ENCODE data around the gene PNN. TPM values are rescaled to one million over a fixed set of nuclear protein-coding genes. Genes with fewer than 3 reads are reported as not detected.

The PNN gene
- total RNA-seq, 1 experiment from 2014 or later: 167 TPM

GRCh38 chr14:39154594-39155189 is 20.4 kb upstream of the PNN start:
- H3K14ac ChIP-seq (ENCODE audit: insufficient read depth, low read length): no peak overlapping the region
- H2BK5ac ChIP-seq (ENCODE audit: insufficient read length, low read length): no peak overlapping the region
- H3T11ph ChIP-seq (ENCODE audit: low read length): no peak overlapping the region
- no peak overlapping the region for H3K4ac ChIP-seq (ENCODE audit: low read depth, low read length)
- H3K9me3 Mint-ChIP-seq: no peaks in the 10 kb centered on the region
- H4K8ac ChIP-seq (replicated peaks; ENCODE audit: insufficient read length, low read depth, low read length): no peak overlapping the region
- no peak for TF ChIP-seq CTCF (conservative IDR thresholded peaks at IDR 0.05)
- H2AK5ac ChIP-seq (ENCODE audit: insufficient read length, low read length): no peak overlapping the region
- H3K9ac ChIP-seq (ENCODE audit: extremely low read depth, insufficient read length, low read length): no peak overlapping the region
- H4K5ac ChIP-seq (ENCODE audit: insufficient read length, low read depth, low read length): no peak overlapping the region
- no peaks in the 10 kb centered on the region for H3K23me2 ChIP-seq (ENCODE audit: insufficient read length, low read depth, low read length, poor library complexity, severe bottlenecking)
- H3K23ac ChIP-seq (ENCODE audit: insufficient read length, low read depth, low read length): no peak overlapping the region
- H3K36me3 Mint-ChIP-seq (ENCODE audit: insufficient read depth in 1 of 3, low read depth in 3 of 3): peaks cover 6 to 39% (median 35%) of the 10 kb centered on the region in 3 experiments; a peak in 6 of 7 replicates
- no CpG with 5 or more reads among the region's 9 CpGs for WGBS (ENCODE audit: extremely low coverage, insufficient read length, low lambda C conversion rate)
- no peaks in the 10 kb centered on the region for H4K20me1 ChIP-seq (ENCODE audit: control insufficient read depth, insufficient read depth, insufficient read length)
- no peak overlapping the region for H4K91ac ChIP-seq (ENCODE audit: insufficient read length, low read depth, low read length)
- no peaks in the 10 kb centered on the region for H3K79me1 ChIP-seq (ENCODE audit: insufficient read depth, low read depth, low read length, poor library complexity, severe bottlenecking)
- H3K4me1 Mint-ChIP-seq: no peaks in the 10 kb centered on the region
- H3K79me2 ChIP-seq (ENCODE audit: insufficient read depth, low read length): no peaks in the 10 kb centered on the region
- no peaks in the 10 kb centered on the region for H3K27me3 ChIP-seq (ENCODE audit: insufficient read depth, low read length)
- H3K4me1 ChIP-seq (ENCODE audit: insufficient read depth, low read length): no peaks in the 10 kb centered on the region
- no peaks in the 10 kb centered on the region for H3K27me3 Mint-ChIP-seq (ENCODE audit: low read depth)
- DNase-seq: no peak
- no peak overlapping the region for H2AFZ ChIP-seq (ENCODE audit: low read length)
- no peak overlapping the region for H2BK20ac ChIP-seq (ENCODE audit: low read depth, low read length, poor library complexity, severe bottlenecking)
- H3K4me3 Mint-ChIP-seq: no peak overlapping the region
- no peak overlapping the region for H2BK120ac ChIP-seq (ENCODE audit: low read depth, low read length, poor library complexity, severe bottlenecking)
- no peak overlapping the region for H3K18ac ChIP-seq (ENCODE audit: insufficient read length, low read depth, low read length)
- no peak overlapping the region for H2BK15ac ChIP-seq (ENCODE audit: low read depth, low read length)
- H3K56ac ChIP-seq (ENCODE audit: insufficient read length, low read depth, low read length): no peak overlapping the region
- H3K4me2 ChIP-seq (ENCODE audit: insufficient read depth, insufficient read length, low read length): no peak overlapping the region
- H3K27ac ChIP-seq (ENCODE audit: insufficient read length, low read depth, low read length): no peak overlapping the region
- H3K27ac Mint-ChIP-seq: no peak overlapping the region
- no peaks in the 10 kb centered on the region for H3K9me3 ChIP-seq (ENCODE audit: control insufficient read depth, low read depth, low read length)
- H2BK12ac ChIP-seq (ENCODE audit: insufficient read length, low read depth, low read length): no peak overlapping the region

Measured in H9 (cell line).